VCaP (cell line): ENCODE measurements around the gene CACNA2D4.
A peak's percentile ranks its signal among the peaks of the same experiment; 100 is the strongest.

Source experiments
- H3K27ac ChIP-seq: fragments of 450-650 bp; 2 replicates; pipeline ENCODE4 v1.5.1; 2017
- CTCF ChIP-seq: fragments of 450-650 bp; conservative IDR thresholded peaks from 2 replicates; pipeline ENCODE4 v1.5.1; 2017; ENCODE audit warnings: mild to moderate bottlenecking, moderate library complexity

CACNA2D4 gene

GRCh38 chr12:1797011-1797901 is 121.2 kb downstream of the CACNA2D4 start:
- TF ChIP-seq CTCF = no peak
- H3K27ac ChIP-seq = peak overlapping the region; percentile 73; the same call in 1 of the 2 replicates

- peak overlapping the region; percentile 73 for H3K27ac ChIP-seq
- no peak for TF ChIP-seq CTCF
Observed at GRCh38 chr12:1796515-1797010, 121.9 kb downstream of the CACNA2D4 start.

- H3K27ac ChIP-seq = peak overlapping the region; percentile 73
- peak; percentile 99 for TF ChIP-seq CTCF
Observed at GRCh38 chr12:1795785-1796514, 122.5 kb downstream of the CACNA2D4 start.

- no peak for TF ChIP-seq CTCF
- peak overlapping the region; percentile 73 for H3K27ac ChIP-seq
Observed at GRCh38 chr12:1795221-1795784, 123.1 kb downstream of the CACNA2D4 start.

- H3K27ac ChIP-seq = no peak overlapping the region
- TF ChIP-seq CTCF = no peak
Observed at GRCh38 chr12:1794440-1795090, 123.9 kb downstream of the CACNA2D4 start.

- H3K27ac ChIP-seq = no peak overlapping the region
- no peak for TF ChIP-seq CTCF
Observed at GRCh38 chr12:1793426-1794210, 124.8 kb downstream of the CACNA2D4 start.
